ENCODE results near the gene ELOVL7. TPM values are rescaled to one million over a fixed set of nuclear protein-coding genes. Genes with fewer than 3 reads are reported as not detected.

Gene ELOVL7
- total and polyA plus RNA-seq, 2 experiments from 2014 or later = 0.42 to 1.6 TPM

- Histone ChIP-seq H3K27me3 (no peaks in the 10 kb centered on the region), H3K4me3 (no peak overlapping the region), H3K4me1 (ENCODE audit: low read depth) (no peaks in the 10 kb centered on the region), H3K9me3 (ENCODE audit: low read depth) (no peaks in the 10 kb centered on the region), H3K36me3 (no peaks in the 10 kb centered on the region), H3K27ac (no peak overlapping the region)
- TF ChIP-seq CTCF (IDR thresholded peaks at IDR 0.05; ENCODE audit: low read depth, low read length) = no peak
- DNase-seq (ENCODE audit: low read depth in 1 of 2, low spot score in 1 of 2) = no peak
These were observed 67.7 kb downstream of the ELOVL7 start for GRCh38 chr5:60776343-60776742.

GRCh38 chr5:60765019-60765709, 78.9 kb downstream of the ELOVL7 start:
- DNase-seq (ENCODE audit: low read depth in 1 of 2, low spot score in 1 of 2) = no peak
- no peak for TF ChIP-seq CTCF (IDR thresholded peaks at IDR 0.05; ENCODE audit: low read depth, low read length)
- H3K9me3 ChIP-seq (ENCODE audit: low read depth) = no peaks in the 10 kb centered on the region
- no peaks in the 10 kb centered on the region for H3K4me1 ChIP-seq (ENCODE audit: low read depth)
- H3K27me3 ChIP-seq = no peaks in the 10 kb centered on the region
- H3K27ac ChIP-seq = no peak overlapping the region
- H3K36me3 ChIP-seq = no peaks in the 10 kb centered on the region
- no peak overlapping the region for H3K4me3 ChIP-seq

GRCh38 chr5:60763061-60763460, 81.0 kb downstream of the ELOVL7 start:
- H3K4me3 ChIP-seq = no peak overlapping the region
- DNase-seq (ENCODE audit: low read depth in 1 of 2, low spot score in 1 of 2) = no peak
- no peak for TF ChIP-seq CTCF (IDR thresholded peaks at IDR 0.05; ENCODE audit: low read depth, low read length)
- H3K4me1 ChIP-seq (ENCODE audit: low read depth) = no peaks in the 10 kb centered on the region
- no peaks in the 10 kb centered on the region for H3K27me3 ChIP-seq
- H3K36me3 ChIP-seq = no peaks in the 10 kb centered on the region
- no peaks in the 10 kb centered on the region for H3K9me3 ChIP-seq (ENCODE audit: low read depth)
- H3K27ac ChIP-seq = no peak overlapping the region

- H3K9me3 ChIP-seq (ENCODE audit: low read depth) = no peaks in the 10 kb centered on the region
These were observed 89.6 kb downstream of the ELOVL7 start for GRCh38 chr5:60754495-60754894.

GRCh38 chr5:60744682-60745081, 99.4 kb downstream of the ELOVL7 start:
- no peak overlapping the region for H3K4me3 ChIP-seq
- no peaks in the 10 kb centered on the region for H3K36me3 ChIP-seq
- TF ChIP-seq CTCF (IDR thresholded peaks at IDR 0.05; ENCODE audit: low read depth, low read length) = no peak
- no peak overlapping the region for H3K27ac ChIP-seq
- H3K4me1 ChIP-seq (ENCODE audit: low read depth) = no peaks in the 10 kb centered on the region
- no peaks in the 10 kb centered on the region for H3K27me3 ChIP-seq
- no peak for DNase-seq (ENCODE audit: low read depth in 1 of 2, low spot score in 1 of 2)
- H3K9me3 ChIP-seq (ENCODE audit: low read depth) = no peaks in the 10 kb centered on the region

More at GRCh38 chr5:60754495-60754894, 89.6 kb downstream of the ELOVL7 start:
- Histone ChIP-seq H3K27ac (no peak overlapping the region), H3K36me3 (no peaks in the 10 kb centered on the region), H3K27me3 (no peaks in the 10 kb centered on the region), H3K4me1 (ENCODE audit: low read depth) (no peaks in the 10 kb centered on the region), H3K4me3 (no peak overlapping the region)
- DNase-seq (ENCODE audit: low read depth in 1 of 2, low spot score in 1 of 2) = no peak
- TF ChIP-seq CTCF (IDR thresholded peaks at IDR 0.05; ENCODE audit: low read depth, low read length) = no peak
